Measurements from ENCODE around the gene SYNE4. TPM values are rescaled to one million over a fixed set of nuclear protein-coding genes. Genes with fewer than 3 reads are reported as not detected.

Gene SYNE4
- total and polyA plus RNA-seq, 9 of the 15 experiments (the other 6 are each of a cell fraction or from before 2014, with no cell fraction given): 0.03 to 0.65 (median 0.29) TPM

- TF ChIP-seq ETS2 (tag; IDR thresholded peaks at IDR 0.05; ENCODE audit: borderline replicate concordance, poor library complexity, severe bottlenecking) (no peak), IFI16 (CRISPR knock-in tag; IDR thresholded peaks at IDR 0.05) (no peak), SAFB (IDR thresholded peaks at IDR 0.05; ENCODE audit: borderline replicate concordance, low read depth, low read length) (peak; percentile 94), CREM (IDR thresholded peaks at IDR 0.05; ENCODE audit: low read depth) (peak; percentile 43; the same call in 1 of the 2 replicates), HNRNPUL1 (IDR thresholded peaks at IDR 0.05; ENCODE audit: low read length) (no peak)
Measured at GRCh38 chr19:35959040-35959967, 49.3 kb downstream of the SYNE4 start (continued).

- no peaks in the 10 kb centered on the region for H3K79me2 ChIP-seq (ENCODE audit: control insufficient read depth, insufficient read depth, low read length)
- POLR2A ChIA-PET: interaction anchor here (0.5 to 0.9 kb wide), 4 partner anchors 17 to 336 kb away, joined by 3 to 4 read pairs (median 3); no protein-coding TSS in a partner anchor
- H3K9ac ChIP-seq (ENCODE audit: insufficient read depth in 1 of 2, low read depth in 2 of 2, low read length in 2 of 2): no peak overlapping the region
- H3K36me3 ChIP-seq (ENCODE audit: control insufficient read depth, insufficient read depth, low read length): no peaks in the 10 kb centered on the region
- no peak overlapping the region for H3K4me3 ChIP-seq
- peaks cover 0 to 14% of the 10 kb centered on the region in 2 experiments; a peak in 2 of 5 replicates for H3K4me1 ChIP-seq (replicated peaks in 1 of 2; ENCODE audit: control insufficient read depth in 2 of 2, insufficient read depth in 2 of 2, low read length in 2 of 2)
- no peak for ATAC-seq
- peaks cover 34 to 51% of the 10 kb centered on the region in 2 experiments; a peak in 3 of 5 replicates for H3K27me3 ChIP-seq (ENCODE audit: control insufficient read depth in 2 of 2, insufficient read depth in 2 of 2, low read length in 2 of 2)
- H4K20me1 ChIP-seq (replicated peaks; ENCODE audit: control insufficient read depth, insufficient read depth, low read length): no peaks in the 10 kb centered on the region
- no TSS peak for BruUV-seq (replicated peaks)
- CTCF ChIA-PET (ENCODE audit: low intra/inter-chr PET ratio): no interaction called here
- H3K9me1 ChIP-seq (ENCODE audit: control insufficient read depth, insufficient read depth, low read length): no peaks in the 10 kb centered on the region
- no peak overlapping the region for H3K27ac ChIP-seq (ENCODE audit: extremely low read depth, low read depth, low read length)
- 9% methylated on average over 13 of the region's 15 CpGs for WGBS (ENCODE audit: insufficient coverage, low coverage, missing lambda C conversion rate)
- intact Hi-C loops (cut with micrococcal nuclease): no loop called here
- H3K9me3 ChIP-seq (replicated peaks; ENCODE audit: control insufficient read depth, insufficient read depth, low read depth, low read length): no peaks in the 10 kb centered on the region
- DNase-seq (ENCODE audit: extremely low read depth in 1 of 4, low spot score in 3 of 4): peak in 1 of 4 experiments; percentile 21
- in situ Hi-C loops (cut with MboI): no loop called here
- H3K4me2 ChIP-seq (ENCODE audit: insufficient read depth, low read length): no peak overlapping the region
- H2AFZ ChIP-seq (ENCODE audit: low read depth, low read length): no peak overlapping the region
- FAIRE-seq: no peak
- TF ChIP-seq ZNF143 (CRISPR knock-in tag; IDR thresholded peaks at IDR 0.05): no peak
- TF ChIP-seq RFX5 (IDR thresholded peaks at IDR 0.05; ENCODE audit: low read depth, low read length): no peak
- no peak for TF ChIP-seq RCOR1 (IDR thresholded peaks at IDR 0.05; ENCODE audit: borderline replicate concordance in 1 of 2, low read depth in 2 of 2, low read length in 2 of 2)
- no peak for TF ChIP-seq E4F1 (CRISPR knock-in tag; IDR thresholded peaks at IDR 0.05; ENCODE audit: borderline replicate concordance)
- no peak for TF ChIP-seq ZNF12 (CRISPR knock-in tag; IDR thresholded peaks at IDR 0.05)
- no peak for TF ChIP-seq ZNF444 (CRISPR knock-in tag; IDR thresholded peaks at IDR 0.05)
- TF ChIP-seq ZSCAN29 (IDR thresholded peaks at IDR 0.05): no peak
- TF ChIP-seq ATF6 (CRISPR knock-in tag; IDR thresholded peaks at IDR 0.05): no peak
- TF ChIP-seq ELK1 (CRISPR knock-in tag; IDR thresholded peaks at IDR 0.05): no peak
Measured at GRCh38 chr19:35958660-35959039, 50.0 kb downstream of the SYNE4 start.

All from K562 (cell line).